ENCODE results near the gene PPP1R9A. TPM values are rescaled to one million over a fixed set of nuclear protein-coding genes. Genes with fewer than 3 reads are reported as not detected.

PPP1R9A gene
- polyA plus RNA-seq, 3 donors, result not detected

DNA sequence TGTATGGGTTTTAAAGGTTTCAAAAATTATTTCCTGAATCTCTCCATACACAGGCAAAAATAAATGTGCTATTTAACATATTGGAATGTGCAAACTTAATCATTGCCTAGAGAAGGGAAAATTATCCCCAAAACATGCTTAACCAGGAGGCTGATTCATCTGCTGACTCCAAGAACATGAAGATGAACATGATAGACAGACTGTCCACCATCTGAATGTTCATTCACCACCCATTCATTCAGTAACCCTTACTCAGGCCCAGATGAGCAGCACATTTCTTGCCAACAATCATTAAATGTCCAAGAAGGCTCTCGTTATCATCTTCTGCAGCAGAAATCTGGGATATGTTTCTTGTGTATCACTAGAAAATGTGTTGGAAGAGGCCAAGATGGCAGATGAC lies 110.6 kb downstream of the PPP1R9A start:
- TF ChIP-seq, protein P1, sequence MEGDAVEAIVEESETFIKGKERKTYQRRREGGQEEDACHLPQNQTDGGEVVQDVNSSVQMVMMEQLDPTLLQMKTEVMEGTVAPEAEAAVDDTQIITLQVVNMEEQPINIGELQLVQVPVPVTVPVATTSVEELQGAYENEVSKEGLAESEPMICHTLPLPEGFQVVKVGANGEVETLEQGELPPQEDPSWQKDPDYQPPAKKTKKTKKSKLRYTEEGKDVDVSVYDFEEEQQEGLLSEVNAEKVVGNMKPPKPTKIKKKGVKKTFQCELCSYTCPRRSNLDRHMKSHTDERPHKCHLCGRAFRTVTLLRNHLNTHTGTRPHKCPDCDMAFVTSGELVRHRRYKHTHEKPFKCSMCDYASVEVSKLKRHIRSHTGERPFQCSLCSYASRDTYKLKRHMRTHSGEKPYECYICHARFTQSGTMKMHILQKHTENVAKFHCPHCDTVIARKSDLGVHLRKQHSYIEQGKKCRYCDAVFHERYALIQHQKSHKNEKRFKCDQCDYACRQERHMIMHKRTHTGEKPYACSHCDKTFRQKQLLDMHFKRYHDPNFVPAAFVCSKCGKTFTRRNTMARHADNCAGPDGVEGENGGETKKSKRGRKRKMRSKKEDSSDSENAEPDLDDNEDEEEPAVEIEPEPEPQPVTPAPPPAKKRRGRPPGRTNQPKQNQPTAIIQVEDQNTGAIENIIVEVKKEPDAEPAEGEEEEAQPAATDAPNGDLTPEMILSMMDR (IDR thresholded peaks at IDR 0.05), result no peak
- Histone ChIP-seq H3K9me3 (replicated peaks in 1 of 2; ENCODE audit: control insufficient read depth in 1 of 2, insufficient read depth in 1 of 2, low read length in 2 of 2) (peaks cover 0 to 4% of the 10 kb centered on the region in 2 donors), H3K4me3 (replicated peaks in 1 of 3; ENCODE audit: low read depth in 2 of 3, low read length in 3 of 3) (no peak overlapping the region), H3K79me2 (ENCODE audit: insufficient read depth, low read length) (no peaks in the 10 kb centered on the region), H2AFZ (ENCODE audit: insufficient read depth, low read depth, low read length, poor library complexity, severe bottlenecking) (no peak overlapping the region), H3K36me3 (replicated peaks in 1 of 2; ENCODE audit: control insufficient read depth in 1 of 2, insufficient read depth in 2 of 2, low read length in 2 of 2) (no peaks in the 10 kb centered on the region), H3K9ac (ENCODE audit: insufficient read depth, low read length, poor library complexity, severe bottlenecking) (no peak overlapping the region), H3K4me2 (replicated peaks; ENCODE audit: extremely low read depth, low read length, poor library complexity, severe bottlenecking) (no peak overlapping the region), H4K20me1 (ENCODE audit: insufficient read depth, low read length) (no peaks in the 10 kb centered on the region), H3K4me1 (ENCODE audit: control insufficient read depth in 1 of 2, insufficient read depth in 2 of 2, low read length in 2 of 2) (no peaks in the 10 kb centered on the region), H3K27me3 (ENCODE audit: control insufficient read depth in 2 of 2, insufficient read depth in 2 of 2, low read length in 2 of 2) (no peaks in the 10 kb centered on the region), H3K27ac (ENCODE audit: low read depth in 1 of 2, low read length in 2 of 2) (no peak overlapping the region)
- intact Hi-C loops (cut with micrococcal nuclease), result no loop called here
- Mint-ChIP-seq H3K27ac (no peak overlapping the region), H3K9me3 (peaks cover 0 to 19% (median 7%) of the 10 kb centered on the region in 7 donors), H3K4me1 (no peaks in the 10 kb centered on the region), H3K36me3 (no peaks in the 10 kb centered on the region), H3K27me3 (ENCODE audit: low read depth in 3 of 3) (no peaks in the 10 kb centered on the region), H3K4me3 (no peak overlapping the region)
- DNase-seq, result no peak
- no CpG with 5 or more reads among the region's 1 CpG for WGBS (ENCODE audit: insufficient coverage)

DNA sequence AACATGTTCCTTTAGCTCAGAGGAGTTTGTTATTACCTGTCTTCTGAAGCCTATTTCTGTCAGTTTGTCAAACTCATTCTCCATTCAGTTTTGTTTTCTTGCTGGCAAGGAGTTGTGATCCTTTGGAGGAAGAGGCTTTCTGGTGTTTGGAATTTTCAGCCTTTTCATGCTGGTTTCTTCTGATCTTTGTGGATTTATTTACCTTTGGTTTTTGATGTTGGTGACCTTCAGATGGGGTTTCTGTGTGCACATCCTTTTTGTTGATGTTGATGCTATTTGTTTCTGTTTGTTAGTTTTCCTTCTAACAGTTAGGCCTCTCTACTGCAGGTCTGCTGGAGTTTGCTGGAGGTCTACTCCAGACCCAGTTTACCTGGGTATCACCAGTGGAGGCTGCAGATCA lies 118.6 kb downstream of the PPP1R9A start:
- Histone ChIP-seq H3K9me3 (replicated peaks in 1 of 2; ENCODE audit: control insufficient read depth in 1 of 2, insufficient read depth in 1 of 2, low read length in 2 of 2) (peaks cover 3 to 18% of the 10 kb centered on the region in 2 donors), H3K36me3 (replicated peaks in 1 of 2; ENCODE audit: control insufficient read depth in 1 of 2, insufficient read depth in 2 of 2, low read length in 2 of 2) (no peaks in the 10 kb centered on the region), H3K4me1 (ENCODE audit: control insufficient read depth in 1 of 2, insufficient read depth in 2 of 2, low read length in 2 of 2) (no peaks in the 10 kb centered on the region), H3K9ac (ENCODE audit: insufficient read depth, low read length, poor library complexity, severe bottlenecking) (no peak overlapping the region), H2AFZ (ENCODE audit: insufficient read depth, low read depth, low read length, poor library complexity, severe bottlenecking) (no peak overlapping the region), H3K27me3 (ENCODE audit: control insufficient read depth in 2 of 2, insufficient read depth in 2 of 2, low read length in 2 of 2) (no peaks in the 10 kb centered on the region), H3K79me2 (ENCODE audit: insufficient read depth, low read length) (no peaks in the 10 kb centered on the region), H4K20me1 (ENCODE audit: insufficient read depth, low read length) (no peaks in the 10 kb centered on the region), H3K27ac (ENCODE audit: low read depth in 1 of 2, low read length in 2 of 2) (no peak overlapping the region), H3K4me2 (replicated peaks; ENCODE audit: extremely low read depth, low read length, poor library complexity, severe bottlenecking) (no peak overlapping the region), H3K4me3 (replicated peaks in 1 of 3; ENCODE audit: low read depth in 2 of 3, low read length in 3 of 3) (no peak overlapping the region)
- Mint-ChIP-seq H3K27ac (no peak overlapping the region), H3K4me3 (no peak overlapping the region), H3K27me3 (ENCODE audit: low read depth in 3 of 3) (no peaks in the 10 kb centered on the region), H3K4me1 (no peaks in the 10 kb centered on the region), H3K36me3 (no peaks in the 10 kb centered on the region), H3K9me3 (peaks cover 16 to 50% (median 20%) of the 10 kb centered on the region in 7 donors)
- no peak for DNase-seq
- intact Hi-C loops (cut with micrococcal nuclease), result no loop called here
- TF ChIP-seq, protein P1 (IDR thresholded peaks at IDR 0.05), result no peak
